ES-I3 (cell line): Measurements from ENCODE around the gene GNG12.
"Not testable (repeated sequence)": the region's sequence is repeated elsewhere in the genome, so short reads cannot be mapped to it uniquely, and the experiment has no call there.

Experiments
- H3K36me3 ChIP-seq: 2 replicates; pipeline ENCODE4 v1.6.1; 2013; ENCODE audit warnings: mild to moderate bottlenecking, low read length, control low read depth, moderate library complexity; ENCODE audit not compliant: insufficient read depth
- H3K4me1 ChIP-seq: 2 replicates; pipeline ENCODE4 v1.6.1; 2013; ENCODE audit warnings: mild to moderate bottlenecking, control low read depth, low read length; ENCODE audit not compliant: insufficient read depth
- H3K9ac ChIP-seq: 2 replicates; pipeline ENCODE4 v1.6.1; 2013; ENCODE audit warnings: low read depth, mild to moderate bottlenecking, low read length, moderate library complexity
- H3K9me3 ChIP-seq: 2 replicates; pipeline ENCODE4 v1.6.1; 2013; ENCODE audit warnings: mild to moderate bottlenecking, low read length, moderate library complexity; ENCODE audit not compliant: control insufficient read depth, insufficient read depth

The GNG12 gene

DNA sequence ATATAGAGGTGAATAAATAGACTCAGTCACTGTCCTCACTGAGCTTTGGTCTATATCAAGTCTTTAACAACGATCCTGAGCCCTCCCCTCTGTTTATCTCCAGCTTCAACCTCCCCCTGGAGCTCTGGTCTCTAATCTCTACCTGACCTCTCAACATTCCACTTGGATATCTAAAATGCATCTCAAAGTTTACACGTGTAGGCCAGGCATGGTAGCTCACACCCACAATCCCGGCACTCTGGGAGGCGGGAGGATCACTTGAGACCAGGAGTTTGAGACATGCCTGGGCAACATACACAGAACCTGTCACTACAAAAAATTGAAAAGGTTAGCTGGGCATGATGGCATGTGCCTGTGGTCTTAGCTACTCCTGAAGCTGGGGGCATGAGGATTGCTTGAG, 94.9 kb downstream of the GNG12 start:
- no peaks in the 10 kb centered on the region for H3K36me3 ChIP-seq
- no peak overlapping the region for H3K9ac ChIP-seq
- no peaks in the 10 kb centered on the region for H3K9me3 ChIP-seq
- peaks cover 11% of the 10 kb centered on the region for H3K4me1 ChIP-seq

DNA sequence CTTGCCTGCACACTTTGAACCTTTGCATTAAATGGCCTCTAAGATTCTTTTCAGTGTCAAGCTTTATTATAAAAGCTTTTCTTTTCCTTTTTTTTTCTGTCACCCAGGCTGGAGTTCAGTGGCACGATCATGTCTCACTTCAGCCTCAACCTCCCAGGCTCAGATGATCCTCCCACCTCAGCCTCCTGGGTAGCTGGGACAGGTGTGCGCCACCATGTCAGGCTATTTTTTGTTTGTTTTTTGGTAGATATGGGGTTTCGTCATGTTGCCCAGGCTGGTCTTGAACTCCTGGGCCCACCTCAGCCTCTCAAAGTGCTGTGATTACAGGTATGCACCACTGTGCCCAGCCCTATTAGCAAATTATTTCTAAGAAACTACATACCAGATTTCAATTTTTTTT, 95.4 kb downstream of the GNG12 start:
- Histone ChIP-seq H3K9me3 (no peaks in the 10 kb centered on the region), H3K9ac (no peak overlapping the region), H3K4me1 (peaks cover 6% of the 10 kb centered on the region), H3K36me3 (no peaks in the 10 kb centered on the region)

DNA sequence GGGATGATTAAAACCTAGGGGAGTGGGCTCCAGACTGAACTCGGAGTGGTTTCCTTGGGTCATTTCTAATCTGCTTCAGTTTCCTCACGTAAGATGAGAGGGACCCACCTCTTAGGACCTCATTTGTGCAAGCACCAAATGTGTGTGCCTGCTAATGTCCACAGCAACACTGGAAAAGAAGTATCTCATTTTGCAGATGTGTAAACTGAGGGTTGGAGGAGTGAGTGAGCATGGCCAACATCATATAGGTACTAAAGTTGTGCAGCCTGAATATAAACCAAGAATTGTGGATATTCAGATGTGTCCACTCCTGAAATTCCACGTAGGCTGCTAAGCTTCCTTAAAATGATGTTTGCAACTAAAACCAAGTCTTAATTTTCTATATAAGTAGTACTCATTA, 96.5 kb downstream of the GNG12 start:
- Histone ChIP-seq H3K9ac (no peak overlapping the region), H3K4me1 (peaks cover 5% of the 10 kb centered on the region; the same call in 1 of the 2 replicates), H3K9me3 (no peaks in the 10 kb centered on the region), H3K36me3 (no peaks in the 10 kb centered on the region)

DNA sequence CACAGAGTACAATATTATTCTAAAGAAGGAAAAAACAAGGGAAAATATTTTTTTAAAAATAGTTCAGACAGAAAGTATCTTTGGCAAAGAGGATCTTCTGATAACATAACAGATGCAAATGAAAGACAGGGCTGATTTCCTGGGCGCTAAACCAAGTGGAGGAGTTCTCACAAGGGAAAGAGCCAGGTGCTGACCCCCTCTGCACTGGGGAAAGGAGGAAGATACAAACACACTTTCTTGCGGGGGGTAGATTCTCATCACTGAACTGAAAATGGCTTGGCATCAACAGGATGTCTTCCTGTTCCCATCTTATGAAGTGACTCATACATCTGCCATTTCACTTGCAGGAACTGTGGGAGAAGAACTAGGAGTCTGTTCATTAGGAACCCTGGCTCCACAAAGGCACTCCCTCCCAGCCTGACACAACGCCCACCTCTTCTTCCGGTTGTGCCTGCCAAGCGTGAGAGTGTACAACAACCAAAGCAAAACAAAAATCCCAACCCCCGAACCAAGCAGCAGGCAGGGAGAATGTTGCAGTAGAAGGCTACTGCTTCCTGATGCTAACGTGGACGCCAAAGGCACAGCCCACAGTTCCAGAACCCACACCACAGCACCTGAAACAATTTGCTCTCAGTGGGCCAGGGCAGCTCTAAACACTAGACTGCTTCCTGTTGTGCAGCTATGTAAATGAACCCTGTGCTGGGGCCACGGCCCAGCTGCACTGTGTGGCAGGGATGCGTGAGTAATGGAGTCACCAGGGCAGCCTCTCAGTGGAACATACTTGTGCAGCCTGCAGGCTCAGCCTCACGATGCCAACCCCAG, 97.2 kb downstream of the GNG12 start:
- no peaks in the 10 kb centered on the region for H3K9me3 ChIP-seq
- H3K4me1 ChIP-seq: peaks cover 11% of the 10 kb centered on the region; the same call in 1 of the 2 replicates
- H3K36me3 ChIP-seq: no peaks in the 10 kb centered on the region
- no peak overlapping the region for H3K9ac ChIP-seq

DNA sequence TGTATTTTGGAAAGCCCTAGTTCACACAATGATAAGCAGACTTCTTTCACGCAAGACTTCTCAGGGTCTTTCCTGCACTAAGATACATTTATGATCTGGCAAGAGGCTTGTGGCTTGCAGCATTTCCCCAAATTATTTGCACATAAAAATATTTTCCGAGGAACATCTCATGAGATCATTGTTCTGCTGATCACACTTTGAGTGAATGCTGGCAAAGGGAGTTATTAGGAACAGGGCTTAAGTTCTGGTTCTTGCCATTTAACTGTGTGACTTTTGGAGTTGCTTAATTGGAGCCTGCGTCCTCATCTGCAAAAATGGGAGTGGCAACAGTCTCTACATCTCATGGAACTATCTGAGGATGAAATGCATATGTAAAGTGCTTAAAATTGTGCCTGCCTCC, 98.1 kb downstream of the GNG12 start:
- Histone ChIP-seq H3K9ac (no peak overlapping the region), H3K36me3 (no peaks in the 10 kb centered on the region), H3K4me1 (peaks cover 15% of the 10 kb centered on the region; the same call in 1 of the 2 replicates), H3K9me3 (no peaks in the 10 kb centered on the region)

DNA sequence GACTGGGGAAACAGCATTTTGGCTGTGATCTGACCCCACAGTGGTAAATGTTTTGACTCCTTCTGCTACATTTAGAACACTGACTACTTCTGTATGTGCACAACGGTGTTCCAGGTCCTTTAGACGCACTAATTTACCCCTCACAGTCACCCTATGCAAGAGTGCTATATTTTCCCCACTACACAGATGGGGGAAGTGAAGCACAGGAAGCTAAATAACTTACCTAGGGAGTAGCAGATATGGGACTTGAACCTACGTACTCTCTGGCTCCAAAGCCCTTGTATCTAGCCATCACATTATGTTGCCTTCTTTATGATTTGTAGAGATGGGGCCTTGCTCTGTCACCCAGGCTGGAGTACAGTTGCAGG, 99.0 kb downstream of the GNG12 start:
- Histone ChIP-seq H3K9me3 (no peaks in the 10 kb centered on the region), H3K36me3 (no peaks in the 10 kb centered on the region), H3K4me1 (peaks cover 15% of the 10 kb centered on the region; the same call in 1 of the 2 replicates), H3K9ac (no peak overlapping the region)

DNA sequence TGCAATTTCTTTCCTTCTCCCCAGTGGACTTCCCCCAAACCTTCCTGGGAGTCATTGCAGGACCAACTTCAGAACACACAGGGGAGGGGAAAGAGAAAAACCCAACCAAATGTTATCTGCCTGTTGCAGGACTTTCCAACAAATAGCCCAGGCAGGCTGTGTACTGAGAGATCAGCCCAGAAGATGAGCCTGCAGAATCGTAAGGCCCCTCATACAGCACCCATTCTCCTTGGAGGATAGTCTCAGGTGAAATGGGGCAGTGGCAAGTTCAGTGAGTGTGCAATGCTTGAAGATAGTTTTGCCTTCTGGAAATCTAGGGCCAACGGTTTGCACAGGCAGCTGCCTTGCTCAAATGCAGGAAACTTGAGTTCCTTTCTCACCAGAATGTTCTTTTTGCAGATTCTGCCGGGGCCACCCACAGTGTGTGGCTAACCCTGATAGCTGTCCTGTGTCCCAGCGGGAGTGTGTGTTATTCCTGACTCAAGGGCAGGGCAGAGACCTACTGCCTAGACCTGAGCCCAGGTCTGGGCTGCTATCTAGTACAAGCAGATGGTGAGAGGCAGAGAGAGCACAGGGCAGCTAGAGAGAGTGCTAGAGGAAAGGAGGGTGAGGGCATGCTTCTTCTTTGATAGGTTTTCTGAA, 99.5 kb downstream of the GNG12 start:
- Histone ChIP-seq H3K36me3 (no peaks in the 10 kb centered on the region), H3K9me3 (no peaks in the 10 kb centered on the region), H3K4me1 (peaks cover 15% of the 10 kb centered on the region; the same call in 1 of the 2 replicates), H3K9ac (no peak overlapping the region)

DNA sequence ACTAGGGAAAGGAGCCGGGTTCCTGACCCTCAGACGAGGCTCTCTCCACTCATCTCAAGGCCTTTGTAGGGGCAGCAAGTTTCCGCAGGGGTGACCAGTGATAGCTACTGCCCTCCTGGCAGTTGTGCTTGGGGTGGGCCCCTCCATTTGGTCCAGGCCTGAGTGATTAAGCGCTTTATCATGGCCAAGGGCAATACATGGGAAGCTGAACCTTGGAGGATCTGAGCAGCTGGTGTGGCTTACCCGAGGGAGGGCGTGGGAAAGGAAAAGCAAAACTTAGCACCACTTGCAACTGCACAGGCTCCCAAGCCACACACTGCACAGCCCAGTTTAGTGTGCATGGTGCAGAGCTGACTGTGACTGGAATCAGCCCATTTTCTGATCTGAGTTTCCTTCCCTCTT, 100.5 kb downstream of the GNG12 start:
- H3K4me1 ChIP-seq: peaks cover 15% of the 10 kb centered on the region; the same call in 1 of the 2 replicates
- H3K9ac ChIP-seq: no peak overlapping the region
- H3K9me3 ChIP-seq: no peaks in the 10 kb centered on the region
- H3K36me3 ChIP-seq: no peaks in the 10 kb centered on the region

DNA sequence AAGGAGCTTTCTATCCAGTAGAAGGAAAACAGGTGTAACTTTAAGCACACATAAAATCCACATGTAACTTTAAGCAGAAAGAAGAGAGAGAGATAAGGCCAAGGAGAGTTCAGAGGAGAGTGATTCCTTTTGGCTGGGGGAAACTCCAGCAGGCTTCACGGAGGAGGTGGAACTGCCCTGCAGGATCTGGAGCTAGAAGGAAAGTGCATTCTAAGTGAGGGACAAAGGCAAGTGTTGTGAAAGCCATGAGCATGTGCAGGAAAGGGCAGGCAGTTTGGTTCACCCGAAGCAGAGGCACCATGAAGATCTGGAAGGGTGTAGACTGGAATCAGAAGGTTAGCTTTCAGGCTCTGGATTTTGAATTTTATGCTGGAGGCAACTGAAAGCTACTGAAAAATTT, 101.9 kb downstream of the GNG12 start:
- H3K36me3 ChIP-seq: no peaks in the 10 kb centered on the region
- H3K9ac ChIP-seq: no peak overlapping the region
- H3K4me1 ChIP-seq: peaks cover 15% of the 10 kb centered on the region; the same call in 1 of the 2 replicates
- no peaks in the 10 kb centered on the region for H3K9me3 ChIP-seq

DNA sequence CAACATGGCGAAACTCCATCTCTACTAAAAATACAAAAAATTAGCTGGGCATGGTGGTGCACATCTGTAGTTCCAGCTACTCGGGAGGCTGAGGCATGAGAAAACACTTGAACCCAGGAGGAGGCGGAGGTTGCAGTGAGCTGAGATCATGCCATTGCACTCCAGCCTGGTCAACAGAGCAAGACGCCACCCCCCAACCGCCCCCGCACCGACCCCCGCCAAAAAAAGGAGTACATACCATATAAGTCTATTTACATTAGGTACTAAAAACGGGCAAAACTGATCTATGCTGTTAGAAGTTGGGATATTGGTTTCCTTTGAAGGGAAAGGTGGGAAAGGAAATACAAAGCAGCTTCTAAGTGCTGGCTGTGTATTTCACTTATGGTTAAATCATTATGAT, 103.0 kb downstream of the GNG12 start:
- not testable (repeated sequence) for H3K9ac ChIP-seq, H3K9me3 ChIP-seq, H3K36me3 ChIP-seq
- peaks cover 11% of the 10 kb centered on the region; the same call in 1 of the 2 replicates for H3K4me1 ChIP-seq

DNA sequence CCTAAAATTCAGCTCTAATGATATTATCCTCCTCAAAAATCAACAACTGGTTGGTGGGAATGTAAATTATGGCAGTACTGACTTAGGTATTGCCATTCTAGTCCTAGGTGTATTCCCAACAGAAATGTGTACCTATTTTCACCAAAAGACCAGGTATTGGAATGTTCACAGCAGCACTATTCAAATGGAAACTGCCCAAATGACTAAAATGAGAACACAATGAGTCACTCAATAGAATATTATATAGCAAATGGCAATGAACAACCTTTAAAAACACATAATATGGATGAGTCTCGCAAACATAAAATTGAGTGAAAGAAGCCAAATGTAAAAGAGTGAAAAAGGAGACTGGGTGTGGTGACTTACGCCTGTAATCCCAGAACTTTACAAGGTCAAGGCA, 103.4 kb downstream of the GNG12 start:
- no peaks in the 10 kb centered on the region for H3K9me3 ChIP-seq
- peaks cover 15% of the 10 kb centered on the region; the same call in 1 of the 2 replicates for H3K4me1 ChIP-seq
- no peak overlapping the region for H3K9ac ChIP-seq
- H3K36me3 ChIP-seq: no peaks in the 10 kb centered on the region

DNA sequence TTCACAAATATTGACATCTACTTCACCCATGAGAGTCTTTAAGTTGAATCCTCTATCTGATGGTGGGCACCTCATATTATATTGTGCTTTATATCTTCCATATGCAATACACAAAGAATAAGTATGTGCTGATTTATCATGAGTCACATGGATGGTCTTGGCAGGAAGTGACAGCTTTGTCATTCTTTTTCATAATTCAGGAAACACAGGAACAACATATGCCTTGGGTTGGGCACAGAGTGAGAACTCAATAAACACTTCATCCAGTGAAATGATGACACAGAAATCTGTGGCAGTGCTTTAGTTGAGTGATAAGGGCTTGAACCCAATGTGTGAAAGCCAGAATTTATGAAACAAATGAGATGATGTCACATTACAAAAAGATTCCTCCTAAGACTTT, 107.0 kb downstream of the GNG12 start:
- Histone ChIP-seq H3K9me3 (no peaks in the 10 kb centered on the region), H3K4me1 (peaks cover 29% of the 10 kb centered on the region), H3K9ac (no peak overlapping the region), H3K36me3 (no peaks in the 10 kb centered on the region)

DNA sequence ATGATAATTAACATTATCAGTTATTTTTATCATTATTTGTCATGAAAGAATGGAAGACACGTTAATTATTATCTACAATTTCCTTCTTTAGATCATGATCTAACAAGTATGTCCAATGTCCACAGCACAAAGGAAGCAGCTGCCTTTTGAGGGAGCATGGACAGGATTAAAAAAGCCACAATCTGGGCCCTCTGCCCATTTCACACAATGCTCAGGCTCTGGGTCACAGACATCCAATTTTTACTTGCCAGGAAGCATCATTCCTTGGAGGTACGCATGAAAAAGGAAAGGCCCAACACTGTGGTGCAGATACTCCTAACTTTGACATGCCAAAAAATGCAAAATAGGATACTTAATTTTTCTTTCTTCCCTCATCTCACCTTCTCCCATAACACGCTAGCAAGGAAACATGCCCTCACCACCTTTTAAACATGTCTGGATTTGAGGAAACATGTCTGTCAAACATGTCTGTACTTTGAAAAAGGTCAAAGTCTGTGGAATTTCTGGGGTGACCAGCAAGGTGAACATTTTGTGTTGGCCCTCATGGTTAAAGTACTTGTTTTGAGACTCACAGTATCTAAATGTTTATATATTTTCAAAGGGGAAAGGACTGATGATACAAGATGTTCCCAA, 108.2 kb downstream of the GNG12 start:
- H3K36me3 ChIP-seq: no peaks in the 10 kb centered on the region
- H3K4me1 ChIP-seq: peaks cover 26% of the 10 kb centered on the region
- no peaks in the 10 kb centered on the region for H3K9me3 ChIP-seq
- H3K9ac ChIP-seq: no peak overlapping the region

DNA sequence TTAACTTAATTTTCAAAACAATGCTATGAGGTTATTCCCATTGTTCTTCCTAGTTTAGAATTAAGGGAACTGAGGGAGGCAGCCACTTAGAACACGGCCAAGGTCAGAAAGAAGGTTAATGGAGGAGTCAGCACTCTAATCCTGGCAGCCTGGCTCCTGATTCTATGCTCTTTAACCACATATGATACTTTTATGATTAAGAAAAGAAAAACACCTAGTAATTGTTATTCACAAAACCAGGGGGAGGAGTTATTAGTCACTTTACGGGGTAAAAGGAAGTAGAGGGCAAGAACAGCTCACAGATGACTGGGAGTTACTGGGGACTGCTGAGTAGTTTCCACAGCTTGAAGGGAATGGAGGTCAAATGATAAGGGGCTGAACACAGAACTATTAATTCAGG, 109.6 kb downstream of the GNG12 start:
- Histone ChIP-seq H3K4me1 (peaks cover 26% of the 10 kb centered on the region), H3K36me3 (no peaks in the 10 kb centered on the region), H3K9ac (no peak overlapping the region)

DNA sequence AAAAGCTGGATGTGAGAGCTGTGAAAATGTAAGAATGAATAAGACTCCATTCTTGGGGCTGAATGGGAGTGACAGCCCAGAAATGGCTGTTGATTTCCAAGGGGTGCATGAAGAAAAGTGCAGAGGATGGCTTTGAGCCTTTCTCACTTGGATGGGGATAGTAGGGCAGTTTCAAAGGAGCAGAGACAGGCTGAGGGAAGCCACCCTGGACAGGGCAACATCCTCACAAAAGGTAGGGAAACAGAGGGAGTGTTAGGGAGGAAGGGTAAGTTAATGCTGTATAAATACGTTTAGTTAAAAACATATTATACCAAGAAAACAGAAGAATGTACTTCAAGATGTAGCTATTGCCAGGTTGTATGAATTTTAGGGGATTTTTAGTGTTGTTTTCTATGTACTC, 110.1 kb downstream of the GNG12 start:
- H3K36me3 ChIP-seq: no peaks in the 10 kb centered on the region
- no peak overlapping the region for H3K9ac ChIP-seq
- peaks cover 26% of the 10 kb centered on the region for H3K4me1 ChIP-seq
- no peaks in the 10 kb centered on the region for H3K9me3 ChIP-seq

More for the DNA sequence above, 109.6 kb downstream of the GNG12 start:
- no peaks in the 10 kb centered on the region for H3K9me3 ChIP-seq
